Fibroblast of lung (primary cell): ENCODE results near the gene IFITM5. TPM values are rescaled to one million over a fixed set of nuclear protein-coding genes. Genes with fewer than 3 reads are reported as not detected.

ENCODE experiments used
- DNase-seq, 2 donors: peaks; one replicate each; pipeline versions ENCODE4 v3.0.0 to v3.0.0-alpha.2; 2010; ENCODE audit warnings: low read depth in 2 of 2
- H2AFZ ChIP-seq: 2 replicates; pipeline ENCODE4 v1.5.1; 2012; ENCODE audit warnings: low read length, control low read depth, inconsistent platforms
- H3K27ac ChIP-seq: 2 replicates; pipeline ENCODE4 v1.5.1; 2011; ENCODE audit warnings: low read length, control low read depth; ENCODE audit not compliant: insufficient read depth
- H3K27me3 ChIP-seq: 2 replicates; pipeline ENCODE4 v1.5.1; 2011; ENCODE audit warnings: mild to moderate bottlenecking, low read length; ENCODE audit not compliant: control insufficient read depth, insufficient read depth
- H3K36me3 ChIP-seq: 2 replicates; pipeline ENCODE4 v1.5.1; 2011; ENCODE audit warnings: low read length; ENCODE audit not compliant: control insufficient read depth, insufficient read depth
- H3K4me1 ChIP-seq: 2 replicates; pipeline ENCODE4 v1.5.1; 2011; ENCODE audit warnings: low read length; ENCODE audit not compliant: control insufficient read depth, insufficient read depth; ENCODE audit errors: extremely low read depth
- H3K4me2 ChIP-seq: 2 replicates; pipeline ENCODE4 v1.5.1; 2011; ENCODE audit warnings: low read length, control low read depth; ENCODE audit not compliant: insufficient read depth; ENCODE audit errors: extremely low read depth
- H3K4me3 ChIP-seq, 4 experiments: fragments of 200-600 bp in 1 of 4; sonication (generic) in 1 of 4; replicated peaks in 1 of 4; 2 replicates each; pipeline ENCODE4 v1.5.1; 2011 to 2016; ENCODE audit warnings: low read length in 4 of 4, low read depth in 3 of 4, mild to moderate bottlenecking in 3 of 4, control low read depth in 2 of 4, inconsistent platforms in 1 of 4, mixed read lengths in 1 of 4; ENCODE audit not compliant: insufficient read depth in 1 of 4; ENCODE audit errors: control extremely low read depth in 1 of 4
- H3K79me2 ChIP-seq: 2 replicates; pipeline ENCODE4 v1.5.1; 2012; ENCODE audit warnings: mild to moderate bottlenecking, low read length, inconsistent platforms; ENCODE audit not compliant: control insufficient read depth, insufficient read depth
- H3K9ac ChIP-seq: 2 replicates; pipeline ENCODE4 v1.5.1; 2011; ENCODE audit warnings: mild to moderate bottlenecking, low read length, control low read depth; ENCODE audit not compliant: insufficient read depth
- H3K9me3 ChIP-seq: 2 replicates; pipeline ENCODE4 v1.5.1; 2012; ENCODE audit warnings: low read depth, low read length; ENCODE audit not compliant: control insufficient read depth, insufficient read depth
- H4K20me1 ChIP-seq: 2 replicates; pipeline ENCODE4 v1.5.1; 2011; ENCODE audit warnings: low read length; ENCODE audit not compliant: control insufficient read depth, insufficient read depth; ENCODE audit errors: extremely low read depth
- EZH2 ChIP-seq: IDR thresholded peaks from 2 replicates; pipeline ENCODE4 v1.5.1; 2012; ENCODE audit warnings: low read length, control low read depth, mild to moderate bottlenecking; ENCODE audit errors: missing control alignments
- polyA plus RNA-seq, 2 donors: library from polyadenylated mRNA; depleted of rRNA in 1 of 2; stranded (reverse) in 1 of 2; unstranded in 1 of 2; fragments of >200 nt; gene quantifications; 2 replicates each; pipeline ENCODE4 v1.2.1, GENCODE V29; 2011 to 2012; ENCODE audit warnings: missing spikeins in 1 of 2
- total RNA-seq: library from RNA; depleted of rRNA; stranded (reverse); fragments of >200 nt; gene quantifications from 2 replicates; pipeline ENCODE4 v1.2.1, GENCODE V29; 2014
- TF ChIP-seq, protein P1 (sequence below), 2 donors: IDR thresholded peaks in 1 of 2; conservative IDR thresholded peaks in 1 of 2; 1 replicate in 1 of 2; 2 replicates in 1 of 2; pipeline ENCODE4 v1.5.1; 2011 to 2012; ENCODE audit warnings: low read length in 2 of 2, control low read depth in 1 of 2, inconsistent platforms in 1 of 2, low read depth in 1 of 2, mild to moderate bottlenecking in 1 of 2

IFITM5 gene
- total and polyA plus RNA-seq, 2 donors (not counting 1 experiment from before 2014, with no cell fraction given), result 0.50 TPM; not detected in 1

DNA sequence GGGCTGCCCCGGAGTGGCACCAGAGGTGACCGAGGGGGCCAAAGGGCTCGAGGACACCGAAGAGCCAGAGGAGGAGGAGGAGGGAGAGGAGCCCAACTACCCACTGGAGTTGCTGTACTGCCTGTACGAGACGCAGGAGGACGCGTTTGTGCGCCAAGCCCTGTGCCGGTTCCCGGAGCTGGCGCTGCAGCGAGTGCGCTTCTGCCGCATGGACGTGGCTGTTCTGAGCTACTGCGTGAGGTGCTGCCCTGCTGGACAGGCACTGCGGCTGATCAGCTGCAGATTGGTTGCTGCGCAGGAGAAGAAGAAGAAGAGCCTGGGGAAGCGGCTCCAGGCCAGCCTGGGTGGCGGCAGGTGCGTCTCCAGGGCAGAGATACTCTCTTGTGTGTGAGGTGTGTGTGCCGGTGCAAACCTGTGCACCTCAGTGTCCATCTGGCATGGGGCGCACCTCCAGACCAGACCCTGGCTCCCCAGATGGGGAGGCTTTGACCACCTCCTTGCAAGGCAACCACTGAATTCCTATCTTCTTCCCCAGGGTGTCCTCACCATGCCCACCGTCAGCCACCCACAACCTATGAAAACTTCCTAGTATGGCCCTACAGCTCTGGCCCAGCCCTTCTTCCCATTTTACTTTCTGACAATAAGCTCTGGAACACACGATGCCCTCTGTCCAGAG is 17.7 kb downstream of the IFITM5 start:
- Histone ChIP-seq H3K4me3 (no peak overlapping the region), H3K4me2 (no peak overlapping the region), H2AFZ (no peak overlapping the region), H3K9me3 (no peaks in the 10 kb centered on the region), H3K9ac (no peak overlapping the region), H4K20me1 (no peaks in the 10 kb centered on the region), H3K4me1 (no peaks in the 10 kb centered on the region), H3K79me2 (no peaks in the 10 kb centered on the region), H3K27ac (no peak overlapping the region), H3K36me3 (no peaks in the 10 kb centered on the region), H3K27me3 (peaks cover 60% of the 10 kb centered on the region)
- DNase-seq, result no peak
- TF ChIP-seq EZH2, result no peak
- TF ChIP-seq, protein P1, sequence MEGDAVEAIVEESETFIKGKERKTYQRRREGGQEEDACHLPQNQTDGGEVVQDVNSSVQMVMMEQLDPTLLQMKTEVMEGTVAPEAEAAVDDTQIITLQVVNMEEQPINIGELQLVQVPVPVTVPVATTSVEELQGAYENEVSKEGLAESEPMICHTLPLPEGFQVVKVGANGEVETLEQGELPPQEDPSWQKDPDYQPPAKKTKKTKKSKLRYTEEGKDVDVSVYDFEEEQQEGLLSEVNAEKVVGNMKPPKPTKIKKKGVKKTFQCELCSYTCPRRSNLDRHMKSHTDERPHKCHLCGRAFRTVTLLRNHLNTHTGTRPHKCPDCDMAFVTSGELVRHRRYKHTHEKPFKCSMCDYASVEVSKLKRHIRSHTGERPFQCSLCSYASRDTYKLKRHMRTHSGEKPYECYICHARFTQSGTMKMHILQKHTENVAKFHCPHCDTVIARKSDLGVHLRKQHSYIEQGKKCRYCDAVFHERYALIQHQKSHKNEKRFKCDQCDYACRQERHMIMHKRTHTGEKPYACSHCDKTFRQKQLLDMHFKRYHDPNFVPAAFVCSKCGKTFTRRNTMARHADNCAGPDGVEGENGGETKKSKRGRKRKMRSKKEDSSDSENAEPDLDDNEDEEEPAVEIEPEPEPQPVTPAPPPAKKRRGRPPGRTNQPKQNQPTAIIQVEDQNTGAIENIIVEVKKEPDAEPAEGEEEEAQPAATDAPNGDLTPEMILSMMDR (conservative IDR thresholded peaks at IDR 0.05 in 1 of 2, IDR thresholded peaks at IDR 0.05 in 1 of 2; ENCODE audit: low read depth in 1 of 2, low read length in 2 of 2), result no peak

DNA sequence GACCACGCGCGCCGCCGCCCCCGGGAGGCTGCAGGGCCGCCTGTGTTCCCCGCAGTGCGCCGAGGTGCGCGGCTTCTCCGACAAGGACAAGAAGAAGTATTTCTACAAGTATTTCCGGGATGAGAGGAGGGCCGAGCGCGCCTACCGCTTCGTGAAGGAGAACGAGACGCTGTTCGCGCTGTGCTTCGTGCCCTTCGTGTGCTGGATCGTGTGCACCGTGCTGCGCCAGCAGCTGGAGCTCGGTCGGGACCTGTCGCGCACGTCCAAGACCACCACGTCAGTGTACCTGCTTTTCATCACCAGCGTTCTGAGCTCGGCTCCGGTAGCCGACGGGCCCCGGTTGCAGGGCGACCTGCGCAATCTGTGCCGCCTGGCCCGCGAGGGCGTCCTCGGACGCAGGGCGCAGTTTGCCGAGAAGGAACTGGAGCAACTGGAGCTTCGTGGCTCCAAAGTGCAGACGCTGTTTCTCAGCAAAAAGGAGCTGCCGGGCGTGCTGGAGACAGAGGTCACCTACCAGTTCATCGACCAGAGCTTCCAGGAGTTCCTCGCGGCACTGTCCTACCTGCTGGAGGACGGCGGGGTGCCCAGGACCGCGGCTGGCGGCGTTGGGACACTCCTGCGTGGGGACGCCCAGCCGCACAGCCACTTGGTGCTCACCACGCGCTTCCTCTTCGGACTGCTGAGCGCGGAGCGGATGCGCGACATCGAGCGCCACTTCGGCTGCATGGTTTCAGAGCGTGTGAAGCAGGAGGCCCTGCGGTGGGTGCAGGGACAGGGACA is 18.4 kb downstream of the IFITM5 start:
- no peak overlapping the region for H3K27ac ChIP-seq
- no peaks in the 10 kb centered on the region for H3K79me2 ChIP-seq
- H4K20me1 ChIP-seq, result no peaks in the 10 kb centered on the region
- H3K4me1 ChIP-seq, result no peaks in the 10 kb centered on the region
- no peak overlapping the region for H3K4me3 ChIP-seq
- no peaks in the 10 kb centered on the region for H3K36me3 ChIP-seq
- no peak overlapping the region for H3K4me2 ChIP-seq
- peaks cover 60% of the 10 kb centered on the region for H3K27me3 ChIP-seq
- H2AFZ ChIP-seq, result no peak overlapping the region
- no peaks in the 10 kb centered on the region for H3K9me3 ChIP-seq
- TF ChIP-seq EZH2, result peak; percentile 85
- TF ChIP-seq, protein P1 (conservative IDR thresholded peaks at IDR 0.05 in 1 of 2, IDR thresholded peaks at IDR 0.05 in 1 of 2; ENCODE audit: low read depth in 1 of 2, low read length in 2 of 2), result no peak
- H3K9ac ChIP-seq, result no peak overlapping the region
- no peak for DNase-seq

DNA sequence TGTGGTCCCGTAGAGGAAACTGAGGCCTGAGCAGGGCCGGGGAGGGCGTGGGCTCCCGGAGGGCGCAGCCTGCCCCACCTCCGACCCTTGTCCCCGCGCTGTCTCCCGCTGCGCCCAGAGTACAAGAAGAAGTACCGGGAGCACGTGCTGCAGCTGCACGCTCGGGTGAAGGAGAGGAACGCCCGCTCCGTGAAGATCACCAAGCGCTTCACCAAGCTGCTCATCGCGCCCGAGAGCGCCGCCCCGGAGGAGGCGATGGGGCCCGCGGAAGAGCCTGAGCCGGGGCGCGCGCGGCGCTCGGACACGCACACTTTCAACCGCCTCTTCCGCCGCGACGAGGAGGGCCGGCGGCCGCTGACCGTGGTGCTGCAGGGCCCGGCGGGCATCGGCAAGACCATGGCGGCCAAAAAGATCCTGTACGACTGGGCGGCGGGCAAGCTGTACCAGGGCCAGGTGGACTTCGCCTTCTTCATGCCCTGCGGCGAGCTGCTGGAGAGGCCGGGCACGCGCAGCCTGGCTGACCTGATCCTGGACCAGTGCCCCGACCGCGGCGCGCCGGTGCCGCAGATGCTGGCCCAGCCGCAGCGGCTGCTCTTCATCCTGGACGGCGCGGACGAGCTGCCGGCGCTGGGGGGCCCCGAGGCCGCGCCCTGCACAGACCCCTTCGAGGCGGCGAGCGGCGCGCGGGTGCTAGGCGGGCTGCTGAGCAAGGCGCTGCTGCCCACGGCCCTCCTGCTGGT is 19.2 kb downstream of the IFITM5 start:
- Histone ChIP-seq H3K9me3 (no peaks in the 10 kb centered on the region), H3K4me2 (no peak overlapping the region), H3K36me3 (no peaks in the 10 kb centered on the region), H2AFZ (no peak overlapping the region), H4K20me1 (no peaks in the 10 kb centered on the region), H3K4me3 (no peak overlapping the region), H3K27ac (no peak overlapping the region), H3K4me1 (no peaks in the 10 kb centered on the region), H3K9ac (no peak overlapping the region), H3K79me2 (no peaks in the 10 kb centered on the region), H3K27me3 (peaks cover 63% of the 10 kb centered on the region)
- DNase-seq, result peak in 1 of 2 donors; percentile 36
- TF ChIP-seq, protein P1 (conservative IDR thresholded peaks at IDR 0.05 in 1 of 2, IDR thresholded peaks at IDR 0.05 in 1 of 2; ENCODE audit: low read depth in 1 of 2, low read length in 2 of 2), result no peak
- TF ChIP-seq EZH2, result peak; percentile 35
